ENCODE data around the gene DNASE1. TPM values are rescaled to one million over a fixed set of nuclear protein-coding genes. Genes with fewer than 3 reads are reported as not detected.

Gene DNASE1
- total RNA-seq, 1 donor from 2014 or later, result 22.8 TPM

DNA sequence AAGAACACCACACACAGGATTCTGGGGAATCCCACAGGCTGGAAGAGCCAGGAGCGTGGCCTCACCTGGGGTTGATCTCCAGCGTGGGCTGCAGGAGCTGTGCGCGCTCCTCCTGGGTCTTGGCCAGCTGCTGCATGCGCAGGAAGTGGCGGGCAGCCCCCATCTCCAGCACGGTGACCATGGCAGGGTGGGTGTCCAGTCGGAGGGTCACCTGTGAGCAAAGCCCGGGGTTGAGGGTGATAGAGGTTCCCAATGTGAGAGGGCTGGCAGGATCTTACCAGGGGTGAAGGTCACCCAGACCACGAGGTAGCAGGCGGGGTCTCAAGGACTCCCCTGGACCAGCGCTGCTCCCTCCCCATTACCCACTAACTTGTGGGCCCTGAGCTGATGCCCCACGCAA, 7.4 kb downstream of the DNASE1 start:
- Histone ChIP-seq H3K4me2 (no peak overlapping the region), H3K36me3 (no peaks in the 10 kb centered on the region), H3K9me3 (ENCODE audit: low read depth) (no peaks in the 10 kb centered on the region), H3K27me3 (no peaks in the 10 kb centered on the region), H2AFZ (replicated peaks) (no peak overlapping the region), H3K79me2 (ENCODE audit: low read depth) (no peaks in the 10 kb centered on the region), H3K4me3 (no peak overlapping the region), H3K27ac (no peak overlapping the region), H4K20me1 (ENCODE audit: low read depth) (no peaks in the 10 kb centered on the region), H3K9ac (no peak overlapping the region), H3F3A (ENCODE audit: low read depth) (no peaks in the 10 kb centered on the region), H3K4me1 (no peaks in the 10 kb centered on the region)
- Mint-ChIP-seq H3K4me3 (no peak overlapping the region), H3K27me3 (ENCODE audit: insufficient read depth, low read depth) (peaks cover 4% of the 10 kb centered on the region), H3K4me1 (no peaks in the 10 kb centered on the region), H3K27ac (no peak overlapping the region), H3K9me3 (no peaks in the 10 kb centered on the region), H3K36me3 (peaks cover 34% of the 10 kb centered on the region)
- DNase-seq (ENCODE audit: low spot score), result no peak
- TF ChIP-seq EZH2phosphoT487 (IDR thresholded peaks at IDR 0.05), result no peak
- TF ChIP-seq, protein P1, sequence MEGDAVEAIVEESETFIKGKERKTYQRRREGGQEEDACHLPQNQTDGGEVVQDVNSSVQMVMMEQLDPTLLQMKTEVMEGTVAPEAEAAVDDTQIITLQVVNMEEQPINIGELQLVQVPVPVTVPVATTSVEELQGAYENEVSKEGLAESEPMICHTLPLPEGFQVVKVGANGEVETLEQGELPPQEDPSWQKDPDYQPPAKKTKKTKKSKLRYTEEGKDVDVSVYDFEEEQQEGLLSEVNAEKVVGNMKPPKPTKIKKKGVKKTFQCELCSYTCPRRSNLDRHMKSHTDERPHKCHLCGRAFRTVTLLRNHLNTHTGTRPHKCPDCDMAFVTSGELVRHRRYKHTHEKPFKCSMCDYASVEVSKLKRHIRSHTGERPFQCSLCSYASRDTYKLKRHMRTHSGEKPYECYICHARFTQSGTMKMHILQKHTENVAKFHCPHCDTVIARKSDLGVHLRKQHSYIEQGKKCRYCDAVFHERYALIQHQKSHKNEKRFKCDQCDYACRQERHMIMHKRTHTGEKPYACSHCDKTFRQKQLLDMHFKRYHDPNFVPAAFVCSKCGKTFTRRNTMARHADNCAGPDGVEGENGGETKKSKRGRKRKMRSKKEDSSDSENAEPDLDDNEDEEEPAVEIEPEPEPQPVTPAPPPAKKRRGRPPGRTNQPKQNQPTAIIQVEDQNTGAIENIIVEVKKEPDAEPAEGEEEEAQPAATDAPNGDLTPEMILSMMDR (IDR thresholded peaks at IDR 0.05), result no peak
- TF ChIP-seq EZH2 (IDR thresholded peaks at IDR 0.05), result no peak

DNA sequence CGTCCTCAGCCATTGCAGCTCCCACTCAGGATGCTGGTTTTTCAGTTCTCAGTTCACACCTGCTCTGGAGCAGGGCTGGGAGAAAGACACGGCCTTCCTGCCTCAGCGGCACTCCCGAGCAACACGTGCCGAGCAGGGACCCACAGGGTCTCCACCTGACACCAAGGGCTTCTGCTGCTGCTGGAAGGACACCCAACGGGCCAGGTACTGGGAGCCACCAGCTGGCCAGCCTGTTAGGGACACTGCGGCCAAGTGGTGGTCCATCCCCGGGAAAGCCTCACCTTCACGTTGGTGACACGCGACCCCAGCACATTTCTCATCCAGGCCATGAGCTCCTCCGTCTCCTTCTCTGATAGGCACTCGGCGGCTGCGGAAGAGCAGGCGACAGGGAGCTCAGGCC, 8.1 kb downstream of the DNASE1 start:
- Mint-ChIP-seq H3K27ac (no peak overlapping the region), H3K4me1 (no peaks in the 10 kb centered on the region), H3K9me3 (no peaks in the 10 kb centered on the region), H3K36me3 (peaks cover 29% of the 10 kb centered on the region), H3K4me3 (no peak overlapping the region), H3K27me3 (ENCODE audit: insufficient read depth, low read depth) (peaks cover 3% of the 10 kb centered on the region)
- no peak overlapping the region for H2AFZ ChIP-seq (replicated peaks)
- no peaks in the 10 kb centered on the region for H3K27me3 ChIP-seq
- H3K9me3 ChIP-seq (ENCODE audit: low read depth), result no peaks in the 10 kb centered on the region
- H3K4me2 ChIP-seq, result no peak overlapping the region
- no peak overlapping the region for H3K27ac ChIP-seq
- no peaks in the 10 kb centered on the region for H3K36me3 ChIP-seq
- H3K79me2 ChIP-seq (ENCODE audit: low read depth), result no peaks in the 10 kb centered on the region
- no peaks in the 10 kb centered on the region for H3K4me1 ChIP-seq
- no peak overlapping the region for H3K9ac ChIP-seq
- DNase-seq (ENCODE audit: low spot score), result no peak
- H3F3A ChIP-seq (ENCODE audit: low read depth), result no peaks in the 10 kb centered on the region
- TF ChIP-seq, protein P1 (IDR thresholded peaks at IDR 0.05), result no peak
- no peak for TF ChIP-seq EZH2phosphoT487 (IDR thresholded peaks at IDR 0.05)
- TF ChIP-seq EZH2 (IDR thresholded peaks at IDR 0.05), result no peak
- H4K20me1 ChIP-seq (ENCODE audit: low read depth), result no peaks in the 10 kb centered on the region
- no peak overlapping the region for H3K4me3 ChIP-seq

DNA sequence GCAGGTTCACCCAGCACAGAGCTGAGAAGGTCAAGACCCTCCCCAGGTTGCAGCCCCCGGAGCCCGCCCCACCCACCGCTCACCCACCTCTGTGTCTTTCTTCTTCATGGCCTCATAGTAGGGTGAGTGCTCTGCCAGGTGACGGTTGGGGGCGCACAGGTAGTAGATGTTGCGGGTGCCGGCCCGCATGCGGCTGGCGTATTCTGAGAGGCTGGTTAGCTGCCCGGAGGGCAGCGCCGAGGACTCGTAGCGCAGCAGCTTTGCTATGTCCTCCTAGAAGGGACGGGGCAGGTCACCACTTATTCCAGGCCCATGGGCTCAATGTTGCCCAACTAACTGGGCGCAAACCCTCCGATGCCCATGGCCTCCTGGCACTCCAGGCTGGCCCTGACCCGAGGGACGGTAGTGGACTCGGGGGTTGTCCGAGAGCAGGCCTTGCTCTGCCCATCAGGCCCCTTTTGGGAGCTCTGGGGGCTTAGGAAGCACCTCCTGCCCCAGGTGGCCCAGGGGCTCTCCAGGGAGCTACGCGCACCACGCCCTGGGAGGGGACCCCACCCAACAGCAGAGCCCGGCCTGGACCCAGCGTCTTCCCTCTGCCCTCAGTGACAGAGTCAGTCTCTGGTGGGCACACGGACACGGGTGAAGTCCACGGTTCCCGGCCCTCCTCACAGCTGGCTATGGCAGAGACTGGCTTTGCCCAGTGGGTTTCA, 9.9 kb downstream of the DNASE1 start:
- no peak overlapping the region for H3K27ac Mint-ChIP-seq
- Histone ChIP-seq H3K4me1 (no peaks in the 10 kb centered on the region), H3K27me3 (no peaks in the 10 kb centered on the region), H3K4me3 (no peak overlapping the region), H3K36me3 (no peaks in the 10 kb centered on the region), H3F3A (ENCODE audit: low read depth) (no peaks in the 10 kb centered on the region), H3K9me3 (ENCODE audit: low read depth) (no peaks in the 10 kb centered on the region), H2AFZ (replicated peaks) (no peak overlapping the region), H3K9ac (no peak overlapping the region), H3K4me2 (no peak overlapping the region), H3K79me2 (ENCODE audit: low read depth) (no peaks in the 10 kb centered on the region), H3K27ac (no peak overlapping the region), H4K20me1 (ENCODE audit: low read depth) (no peaks in the 10 kb centered on the region)
- no peak for TF ChIP-seq EZH2 (IDR thresholded peaks at IDR 0.05)
- TF ChIP-seq, protein P1 (IDR thresholded peaks at IDR 0.05), result no peak
- TF ChIP-seq EZH2phosphoT487 (IDR thresholded peaks at IDR 0.05), result no peak
- no peak overlapping the region for H3K4me3 Mint-ChIP-seq
- H3K9me3 Mint-ChIP-seq, result no peaks in the 10 kb centered on the region
- no peak for DNase-seq (ENCODE audit: low spot score)
- peaks cover 30% of the 10 kb centered on the region for H3K36me3 Mint-ChIP-seq
- H3K4me1 Mint-ChIP-seq, result no peaks in the 10 kb centered on the region
- H3K27me3 Mint-ChIP-seq (ENCODE audit: insufficient read depth, low read depth), result peaks cover 4% of the 10 kb centered on the region

Data from neural progenitor cell (in vitro differentiated cells).